Natural killer cell (primary cell): Measurements from ENCODE around the gene CST2. TPM values are rescaled to one million over a fixed set of nuclear protein-coding genes. Genes with fewer than 3 reads are reported as not detected.
"Not testable (repeated sequence)": the region's sequence is repeated elsewhere in the genome, so short reads cannot be mapped to it uniquely, and the experiment has no call there.

Experiments used
- ATAC-seq, 3 donors: fragments of 150-1000 bp in 2 of 3; fragments of 200-7000 bp in 1 of 3; cut with Tn5 transposase; 1 replicate in 1 of 3; 2 replicates in 2 of 3; pipeline ENCODE4 v1.10.0; 2021; ENCODE audit warnings: mild to moderate bottlenecking in 2 of 3, moderate library complexity in 2 of 3
- DNase-seq, 2 donors: peaks; one replicate each; pipeline versions ENCODE4 v3.0.0 to v3.0.0-alpha.2; 2013 to 2021; ENCODE audit warnings: mixed read lengths in 1 of 2
- H3K27ac ChIP-seq: one replicate; pipeline ENCODE4 v1.5.1; 2013; ENCODE audit warnings: mild to moderate bottlenecking, low read length
- H3K27me3 ChIP-seq: one replicate; pipeline ENCODE4 v1.6.1; 2013; ENCODE audit warnings: low read length; ENCODE audit not compliant: control insufficient read depth, insufficient read depth
- H3K36me3 ChIP-seq: one replicate; pipeline ENCODE4 v1.6.1; 2013; ENCODE audit warnings: low read length; ENCODE audit not compliant: control insufficient read depth, insufficient read depth
- H3K4me1 ChIP-seq: one replicate; pipeline ENCODE4 v1.6.1; 2013; ENCODE audit warnings: low read length; ENCODE audit not compliant: control insufficient read depth, insufficient read depth
- H3K4me3 ChIP-seq: one replicate; pipeline ENCODE4 v1.5.1; 2013; ENCODE audit warnings: low read length
- H3K9me3 ChIP-seq: one replicate; pipeline ENCODE4 v1.6.1; 2013; ENCODE audit warnings: low read length; ENCODE audit not compliant: control insufficient read depth, insufficient read depth
- H3K27ac Mint-ChIP-seq, 2 donors: one replicate each; pipeline ENCODE4 v1.8.0; 2022; ENCODE audit warnings: mild to moderate bottlenecking in 2 of 2, mixed read lengths in 2 of 2, moderate library complexity in 1 of 2
- H3K27me3 Mint-ChIP-seq, 2 donors: one replicate each; pipeline ENCODE4 v1.8.0; 2022; ENCODE audit warnings: low read depth in 2 of 2, mixed read lengths in 2 of 2
- H3K36me3 Mint-ChIP-seq: one replicate; pipeline ENCODE4 v1.8.0; 2022; ENCODE audit warnings: mixed read lengths
- H3K4me1 Mint-ChIP-seq, 2 donors: one replicate each; pipeline ENCODE4 v1.8.0; 2022; ENCODE audit warnings: mixed read lengths in 2 of 2
- H3K4me3 Mint-ChIP-seq: one replicate; pipeline ENCODE4 v1.8.0; 2022; ENCODE audit warnings: mild to moderate bottlenecking, moderate library complexity, mixed read lengths
- H3K9me3 Mint-ChIP-seq, 2 donors: one replicate each; pipeline ENCODE4 v1.8.0; 2022; ENCODE audit warnings: mixed read lengths in 2 of 2
- WGBS: methylation state at CpG from one replicate; pipeline ENCODE4 v1.1.7; 2013; ENCODE audit warnings: missing lambda C conversion rate; ENCODE audit not compliant: insufficient coverage; 5-methylcytosine and 5-hydroxymethylcytosine counted together
- intact Hi-C: fragments of 100-400 bp; cut with micrococcal nuclease; formaldehyde crosslinking; loops from one replicate; pipeline ENCODE4 v1.14.2; 2022
- total RNA-seq, 4 donors: library from RNA; stranded (reverse); fragments of 120-200 nt in 1 of 4; gene quantifications; one replicate each; pipeline versions ENCODE4 v1.2.3 to v1.2.4, GENCODE V29; 2013 to 2022
- TF ChIP-seq, protein P1 (sequence below): fragments of 200-600 bp; IDR thresholded peaks from one replicate; pipeline ENCODE4 v1.8.0; 2022; ENCODE audit warnings: antibody characterized with exemption

The CST2 gene
- total RNA-seq, 3 donors from 2014 or later (not counting 1 experiment from before 2014, with no cell fraction given) = not detected

DNA sequence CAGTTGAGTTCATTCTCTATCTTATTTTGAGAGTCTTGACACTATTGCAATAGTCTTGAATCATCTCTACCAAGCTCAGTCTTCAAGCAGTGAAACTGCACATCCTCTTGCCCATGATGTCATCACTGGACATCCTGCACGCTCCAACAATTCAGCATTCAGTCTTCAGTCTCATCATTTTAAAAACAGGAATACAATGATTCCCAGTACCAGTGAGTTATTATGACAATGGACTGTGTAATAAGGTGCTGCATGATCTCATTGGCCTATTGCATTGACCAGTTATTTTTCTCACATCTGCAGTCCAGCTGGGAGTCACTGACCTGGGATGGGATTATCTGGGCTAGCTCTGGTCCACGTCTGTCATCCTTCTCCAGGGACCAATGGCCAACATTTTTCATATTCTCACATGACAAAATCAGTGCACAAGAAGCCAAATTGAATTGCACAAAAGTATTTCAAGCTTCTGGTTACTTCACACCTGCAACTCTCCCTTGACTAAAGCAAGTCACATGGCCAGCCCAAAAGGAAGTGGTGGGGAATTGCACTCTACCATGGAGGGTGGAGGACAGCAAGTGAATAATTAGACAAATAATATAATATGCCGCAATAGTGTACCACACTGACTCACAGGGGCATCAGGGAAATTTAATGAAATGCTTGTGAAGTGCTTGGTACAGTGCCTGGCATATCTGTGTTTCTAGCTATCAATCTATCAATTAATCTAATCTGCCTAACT is 6.4 kb upstream of the CST2 start:
- H3K36me3 ChIP-seq = no peaks in the 10 kb centered on the region
- intact Hi-C loops = no loop called here
- H3K27ac ChIP-seq = no peak overlapping the region
- no peaks in the 10 kb centered on the region for H3K36me3 Mint-ChIP-seq
- H3K27ac Mint-ChIP-seq = no peak overlapping the region
- H3K4me3 ChIP-seq = no peak overlapping the region
- peaks cover 8 to 11% of the 10 kb centered on the region in 2 donors for H3K4me1 Mint-ChIP-seq
- ATAC-seq (no peak), DNase-seq (no peak)
- 68% methylated on average over 2 of the region's 3 CpGs for WGBS
- TF ChIP-seq, protein P1, sequence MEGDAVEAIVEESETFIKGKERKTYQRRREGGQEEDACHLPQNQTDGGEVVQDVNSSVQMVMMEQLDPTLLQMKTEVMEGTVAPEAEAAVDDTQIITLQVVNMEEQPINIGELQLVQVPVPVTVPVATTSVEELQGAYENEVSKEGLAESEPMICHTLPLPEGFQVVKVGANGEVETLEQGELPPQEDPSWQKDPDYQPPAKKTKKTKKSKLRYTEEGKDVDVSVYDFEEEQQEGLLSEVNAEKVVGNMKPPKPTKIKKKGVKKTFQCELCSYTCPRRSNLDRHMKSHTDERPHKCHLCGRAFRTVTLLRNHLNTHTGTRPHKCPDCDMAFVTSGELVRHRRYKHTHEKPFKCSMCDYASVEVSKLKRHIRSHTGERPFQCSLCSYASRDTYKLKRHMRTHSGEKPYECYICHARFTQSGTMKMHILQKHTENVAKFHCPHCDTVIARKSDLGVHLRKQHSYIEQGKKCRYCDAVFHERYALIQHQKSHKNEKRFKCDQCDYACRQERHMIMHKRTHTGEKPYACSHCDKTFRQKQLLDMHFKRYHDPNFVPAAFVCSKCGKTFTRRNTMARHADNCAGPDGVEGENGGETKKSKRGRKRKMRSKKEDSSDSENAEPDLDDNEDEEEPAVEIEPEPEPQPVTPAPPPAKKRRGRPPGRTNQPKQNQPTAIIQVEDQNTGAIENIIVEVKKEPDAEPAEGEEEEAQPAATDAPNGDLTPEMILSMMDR = no peak
- H3K4me3 Mint-ChIP-seq = no peak overlapping the region
- H3K27me3 Mint-ChIP-seq = peaks cover 5 to 10% of the 10 kb centered on the region in 2 donors
- no peaks in the 10 kb centered on the region for H3K27me3 ChIP-seq
- H3K9me3 Mint-ChIP-seq = no peaks in the 10 kb centered on the region
- H3K9me3 ChIP-seq = no peaks in the 10 kb centered on the region
- H3K4me1 ChIP-seq = no peaks in the 10 kb centered on the region

DNA sequence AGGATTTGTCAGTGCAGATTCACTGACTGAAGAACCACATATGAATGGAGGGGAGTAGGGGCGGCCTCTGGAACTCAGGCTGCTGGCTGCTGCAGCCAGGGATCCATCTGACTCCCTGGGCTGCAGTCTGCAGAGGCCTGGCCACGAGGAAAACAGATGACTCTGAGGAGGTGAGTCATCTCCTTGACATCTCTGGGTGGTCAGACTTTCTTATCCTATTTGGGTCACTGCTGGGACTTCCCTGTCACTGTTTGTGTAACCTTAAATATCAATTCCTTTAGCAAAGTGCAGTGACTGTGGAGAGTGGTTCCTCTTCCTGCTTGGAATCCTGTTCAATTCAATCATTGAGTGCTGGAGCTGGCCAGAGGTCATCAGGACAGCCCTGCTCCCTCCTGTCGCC is 5.4 kb upstream of the CST2 start:
- H3K4me3 ChIP-seq, H3K27ac ChIP-seq, DNase-seq, H3K36me3 ChIP-seq, intact Hi-C loops, H3K9me3 Mint-ChIP-seq, H3K27me3 Mint-ChIP-seq, H3K9me3 ChIP-seq, H3K36me3 Mint-ChIP-seq, H3K27ac Mint-ChIP-seq, H3K4me1 ChIP-seq, H3K4me3 Mint-ChIP-seq, H3K27me3 ChIP-seq, ATAC-seq: not testable (repeated sequence)
- WGBS = 54% methylated on average over 3 of the region's 3 CpGs
- H3K4me1 Mint-ChIP-seq = peaks cover 8 to 11% of the 10 kb centered on the region in 2 donors

DNA sequence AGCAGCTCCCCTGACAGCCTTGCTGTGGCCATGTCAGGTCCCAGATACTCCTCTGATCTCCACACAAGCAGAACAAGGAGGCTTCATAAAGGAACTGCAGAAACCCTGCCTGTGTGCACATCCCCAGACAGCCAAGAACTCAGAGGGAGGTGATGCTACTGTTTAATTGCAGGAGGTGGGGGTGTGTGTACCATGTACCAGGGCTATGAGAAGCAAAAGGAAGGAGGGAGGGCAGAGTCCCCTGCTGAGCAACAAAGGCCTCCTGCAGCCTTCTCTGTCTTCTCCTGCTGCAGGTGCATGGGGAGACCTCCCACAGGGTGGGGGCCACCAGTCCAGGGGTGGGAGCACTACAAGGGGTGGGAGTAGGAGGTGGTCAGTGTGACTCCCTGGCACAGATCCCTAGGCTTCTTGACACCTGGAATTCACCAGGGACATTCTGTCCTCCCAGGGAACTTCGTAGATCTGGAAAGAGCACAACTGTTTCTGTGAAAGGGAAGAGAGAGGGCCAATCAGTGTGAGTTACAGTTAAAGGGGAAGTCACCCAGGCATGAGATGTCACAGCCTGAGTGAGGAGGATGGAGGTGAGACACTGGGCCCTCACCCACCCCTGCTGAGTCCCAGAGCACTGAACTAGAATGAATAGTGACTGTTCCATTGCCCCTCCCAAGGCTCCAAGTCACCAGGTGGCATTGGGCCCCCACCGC is 2.8 kb downstream of the CST2 start:
- H3K27me3 Mint-ChIP-seq = peaks cover 3 to 7% of the 10 kb centered on the region in 2 donors
- TF ChIP-seq, protein P1 = no peak
- no peaks in the 10 kb centered on the region for H3K4me1 Mint-ChIP-seq
- ATAC-seq (no peak), DNase-seq (no peak)
- no peak overlapping the region for H3K27ac Mint-ChIP-seq
- no peak overlapping the region for H3K4me3 Mint-ChIP-seq
- WGBS = 61% methylated on average over 2 of the region's 2 CpGs
- Histone ChIP-seq H3K4me1 (no peaks in the 10 kb centered on the region), H3K27ac (no peak overlapping the region), H3K9me3 (no peaks in the 10 kb centered on the region), H3K27me3 (no peaks in the 10 kb centered on the region), H3K36me3 (no peaks in the 10 kb centered on the region), H3K4me3 (no peak overlapping the region)
- intact Hi-C loops = no loop called here
- no peaks in the 10 kb centered on the region for H3K9me3 Mint-ChIP-seq
- no peaks in the 10 kb centered on the region for H3K36me3 Mint-ChIP-seq

DNA sequence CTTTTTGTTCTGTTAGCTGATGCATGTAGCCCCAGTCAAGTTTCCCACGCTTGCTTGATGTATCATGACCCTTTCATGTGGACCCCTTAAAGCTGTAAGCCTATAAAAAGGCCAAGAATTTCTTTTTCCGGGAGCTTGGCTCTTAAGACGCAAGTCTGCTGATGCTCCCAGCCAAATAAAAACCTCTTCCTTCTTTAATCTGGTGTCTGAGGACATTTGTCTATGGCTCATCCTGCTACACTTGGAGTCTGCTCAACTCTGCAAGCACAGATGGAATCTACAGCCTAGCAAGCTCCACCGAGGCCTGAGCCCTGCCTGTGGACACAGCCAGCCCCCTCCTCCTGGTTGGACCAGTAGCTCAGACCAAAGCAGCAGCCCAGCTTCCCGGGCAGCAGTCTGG is 3.4 kb downstream of the CST2 start:
- no peak overlapping the region for H3K4me3 Mint-ChIP-seq
- Histone ChIP-seq H3K4me1 (no peaks in the 10 kb centered on the region), H3K36me3 (no peaks in the 10 kb centered on the region), H3K9me3 (no peaks in the 10 kb centered on the region), H3K27ac (no peak overlapping the region), H3K27me3 (no peaks in the 10 kb centered on the region), H3K4me3 (no peak overlapping the region)
- no peaks in the 10 kb centered on the region for H3K36me3 Mint-ChIP-seq
- intact Hi-C loops = no loop called here
- no peak overlapping the region for H3K27ac Mint-ChIP-seq
- ATAC-seq (no peak), DNase-seq (no peak)
- no peaks in the 10 kb centered on the region for H3K9me3 Mint-ChIP-seq
- no peaks in the 10 kb centered on the region for H3K4me1 Mint-ChIP-seq
- TF ChIP-seq, protein P1 = no peak
- H3K27me3 Mint-ChIP-seq = peaks cover 0 to 7% of the 10 kb centered on the region in 2 donors
- 80% methylated on average over 5 of the region's 5 CpGs for WGBS
